GM23338 (cell line): ENCODE results near the gene RFXANK. TPM values are rescaled to one million over a fixed set of nuclear protein-coding genes. Genes with fewer than 3 reads are reported as not detected.

ENCODE experiments used
- ATAC-seq: fragments of 200-7000 bp; cut with Tn5 transposase; 3 replicates; pipeline ENCODE4 v1.9.1; 2020
- DNase-seq: peaks from one replicate; pipeline ENCODE4 v3.0.0-alpha.2; 2015; ENCODE audit warnings: low spot score
- H2AFZ ChIP-seq: fragments of 200-600 bp; sonication (generic); 2 replicates; pipeline ENCODE4 v1.8.0; 2016; ENCODE audit warnings: antibody characterized with exemption, mild to moderate bottlenecking, moderate library complexity
- H3F3A ChIP-seq: fragments of 200-600 bp; sonication (generic); replicated peaks from 2 replicates; pipeline ENCODE4 v1.8.0; 2017; ENCODE audit warnings: antibody characterized with exemption, mixed run types, low read depth
- H3K27ac ChIP-seq: fragments of 200-600 bp; sonication (generic); 2 replicates; pipeline ENCODE4 v1.6.1; 2016; ENCODE audit warnings: low read depth
- H3K27me3 ChIP-seq: fragments of 200-600 bp; sonication (generic); 2 replicates; pipeline ENCODE4 v1.8.0; 2016; ENCODE audit warnings: mild to moderate bottlenecking, mixed run types, moderate library complexity; ENCODE audit not compliant: insufficient read depth
- H3K36me3 ChIP-seq: fragments of 200-600 bp; sonication (generic); 2 replicates; pipeline ENCODE4 v1.8.0; 2016; ENCODE audit warnings: mild to moderate bottlenecking; ENCODE audit not compliant: insufficient read depth
- H3K4me1 ChIP-seq: fragments of 200-600 bp; sonication (generic); 2 replicates; pipeline ENCODE4 v1.8.0; 2016; ENCODE audit warnings: mild to moderate bottlenecking, moderate library complexity; ENCODE audit not compliant: insufficient read depth
- H3K4me2 ChIP-seq: fragments of 200-600 bp; sonication (generic); 2 replicates; pipeline ENCODE4 v1.7.1; 2017; ENCODE audit warnings: mixed run types
- H3K4me3 ChIP-seq: fragments of 200-600 bp; sonication (generic); 2 replicates; pipeline ENCODE4 v1.6.1; 2016; ENCODE audit warnings: mixed run types
- H3K79me2 ChIP-seq: fragments of 200-600 bp; sonication (generic); replicated peaks from 2 replicates; pipeline ENCODE4 v1.8.0; 2017; ENCODE audit warnings: mild to moderate bottlenecking; ENCODE audit not compliant: insufficient read depth
- H3K9me2 ChIP-seq: fragments of 200-600 bp; sonication (generic); 2 replicates; pipeline ENCODE4 v1.8.0; 2017; ENCODE audit not compliant: insufficient read depth
- H4K20me1 ChIP-seq: fragments of 200-600 bp; sonication (generic); replicated peaks from 2 replicates; pipeline ENCODE4 v1.8.0; 2017; ENCODE audit warnings: mild to moderate bottlenecking; ENCODE audit not compliant: insufficient read depth
- H3K27ac Mint-ChIP-seq: 2 replicates; pipeline ENCODE4 v1.8.0; 2020; ENCODE audit warnings: inconsistent platforms, mild to moderate bottlenecking, moderate library complexity, mixed read lengths
- H3K27me3 Mint-ChIP-seq: 3 replicates; pipeline ENCODE4 v1.8.0; 2022; ENCODE audit warnings: low read depth, mild to moderate bottlenecking, moderate library complexity, mixed read lengths, inconsistent platforms; ENCODE audit not compliant: insufficient read depth, poor library complexity
- H3K36me3 Mint-ChIP-seq: 3 replicates; pipeline ENCODE4 v1.8.0; 2021; ENCODE audit warnings: low read depth, mild to moderate bottlenecking, inconsistent platforms, moderate library complexity, mixed read lengths
- H3K4me1 Mint-ChIP-seq: 3 replicates; pipeline ENCODE4 v1.8.0; 2020; ENCODE audit warnings: mild to moderate bottlenecking, inconsistent platforms, mixed read lengths
- H3K4me3 Mint-ChIP-seq: 3 replicates; pipeline ENCODE4 v1.8.0; 2021; ENCODE audit warnings: moderate library complexity, mild to moderate bottlenecking, inconsistent platforms, mixed read lengths
- H3K9me3 Mint-ChIP-seq: 3 replicates; pipeline ENCODE4 v1.8.0; 2020; ENCODE audit warnings: moderate library complexity, mild to moderate bottlenecking, inconsistent platforms, mixed read lengths
- CTCF ChIP-seq, 2 experiments: fragments of 200-600 bp in 1 of 2; sonication (generic) in 1 of 2; conservative IDR thresholded peaks; 2 replicates each; pipeline versions ENCODE4 v1.5.1 to v1.6.1; 2016 to 2017; ENCODE audit warnings: antibody characterized with exemption in 2 of 2, low read depth in 2 of 2, mild to moderate bottlenecking in 2 of 2, moderate library complexity in 1 of 2
- POLR2AphosphoS5 ChIP-seq: IDR thresholded peaks from 2 replicates; pipeline ENCODE4 v1.6.1; 2016; ENCODE audit warnings: antibody characterized with exemption, low read depth
- ZNF462 ChIP-seq: fragments of 250-450 bp; sonication (Bioruptor Pico); IDR thresholded peaks from 2 replicates; pipeline ENCODE4 v1.5.0; 2020; ENCODE audit warnings: mild to moderate bottlenecking, moderate library complexity
- polyA plus RNA-seq: library from polyadenylated mRNA; unstranded; fragments of >200 nt; fragmentation: Nextera tagmentation; extraction: Ambion mirVana; gene quantifications from 2 replicates; pipeline ENCODE4 v1.2.1, GENCODE V29; 2016
- total RNA-seq: library from RNA; depleted of rRNA; stranded (reverse); fragments of >200 nt; shearing (Covaris generic); gene quantifications from 2 replicates; pipeline ENCODE4 v1.2.3, GENCODE V29; 2014

RFXANK gene
- total and polyA plus RNA-seq, 2 experiments from 2014 or later, result 54.3 to 124 TPM

GRCh38 chr19:19204181-19204580 lies 12.1 kb downstream of the RFXANK start:
- Mint-ChIP-seq H3K4me3 (peak overlapping the region; percentile 39; the same call in 2 of the 3 replicates), H3K27ac (no peak overlapping the region), H3K27me3 (peaks cover 58% of the 10 kb centered on the region), H3K9me3 (peaks cover 4% of the 10 kb centered on the region; the same call in 2 of the 3 replicates), H3K36me3 (peaks cover 25% of the 10 kb centered on the region), H3K4me1 (peaks cover 11% of the 10 kb centered on the region; the same call in 2 of the 3 replicates)
- H3K4me2 ChIP-seq, result no peak overlapping the region
- H3K79me2 ChIP-seq, result no peaks in the 10 kb centered on the region
- H3K27me3 ChIP-seq, result peaks cover 45% of the 10 kb centered on the region
- ATAC-seq (peak; percentile 45), DNase-seq (peak; percentile 67)
- H3K9me2 ChIP-seq, result no peaks in the 10 kb centered on the region
- 0 out of 2 replicates have a peak, but pooled peaks cover 6% of the 10 kb centered on the region for H3K4me1 ChIP-seq
- H4K20me1 ChIP-seq, result no peaks in the 10 kb centered on the region; the same call in 1 of the 2 replicates
- no peak overlapping the region for H2AFZ ChIP-seq
- no peak overlapping the region for H3K4me3 ChIP-seq
- TF ChIP-seq POLR2AphosphoS5, result peak; percentile 80
- TF ChIP-seq CTCF (conservative IDR thresholded peaks at IDR 0.05; ENCODE audit: low read depth in 2 of 2), result peak; percentile 32 to 51; a peak in 3 of 4 replicates
- TF ChIP-seq ZNF462, result no peak
- 0 out of 2 replicates have a peak, but pooled peaks cover 9% of the 10 kb centered on the region for H3F3A ChIP-seq
- no peaks in the 10 kb centered on the region for H3K36me3 ChIP-seq
- no peak overlapping the region for H3K27ac ChIP-seq
